Panc1 (cell line): ENCODE measurements around the gene CFAP74. TPM values are rescaled to one million over a fixed set of nuclear protein-coding genes. Genes with fewer than 3 reads are reported as not detected.
"Not testable (repeated sequence)": the region's sequence is repeated elsewhere in the genome, so short reads cannot be mapped to it uniquely, and the experiment has no call there.

Experiments used
- ATAC-seq: fragments of 200-7000 bp; cut with Tn5 transposase; 2 replicates; pipeline ENCODE4 v1.9.1; 2020; ENCODE audit warnings: mild to moderate bottlenecking, moderate library complexity
- BruUV-seq: library from RNA; stranded (reverse); fragments of 400-500 nt; replicated peaks from 2 replicates; lab custom pipeline; 2021; lab: Mats Ljungman, UMichigan
- CTCF ChIA-PET: fragments of 300-600 bp; sonication (Branson Sonifier 250); formaldehyde crosslinking; loops from one replicate; lab custom pipeline; 2022; ENCODE audit warnings: antibody characterized with exemption; lab: Charles Lee
- POLR2A ChIA-PET: fragments of 300-600 bp; sonication (Branson Sonifier 250); formaldehyde crosslinking; loops from one replicate; lab custom pipeline; 2022; ENCODE audit warnings: antibody characterized with exemption; lab: Charles Lee
- DNase-seq: peaks from one replicate; pipeline ENCODE4 v3.0.0-alpha.2; 2010; ENCODE audit warnings: low read depth, low spot score
- H3K27ac ChIP-seq: 2 replicates; pipeline ENCODE4 v1.5.1; 2011; ENCODE audit warnings: mild to moderate bottlenecking, low read length, inconsistent platforms
- H3K27me3 ChIP-seq: fragments of 200-500 bp; sonication (Bioruptor generic); 2 replicates; pipeline ENCODE4 v1.6.0; 2014; ENCODE audit warnings: low read length, inconsistent platforms; ENCODE audit not compliant: control insufficient read depth, insufficient read depth
- H3K36me3 ChIP-seq: fragments of 200-500 bp; sonication (Bioruptor generic); 2 replicates; pipeline ENCODE4 v1.5.1; 2014; ENCODE audit warnings: inconsistent platforms, mild to moderate bottlenecking, low read length, moderate library complexity; ENCODE audit not compliant: control insufficient read depth, insufficient read depth
- H3K4me1 ChIP-seq: 2 replicates; pipeline ENCODE4 v1.5.1; 2011; ENCODE audit warnings: inconsistent platforms, mild to moderate bottlenecking, low read length, moderate library complexity; ENCODE audit not compliant: control insufficient read depth, insufficient read depth
- H3K4me3 ChIP-seq, 2 experiments: 2 replicates each; pipeline ENCODE4 v1.5.1; 2011 to 2012; ENCODE audit warnings: low read depth in 2 of 2, low read length in 2 of 2, mild to moderate bottlenecking in 2 of 2, inconsistent platforms in 1 of 2, moderate library complexity in 1 of 2
- H3K9me3 ChIP-seq: fragments of 200-500 bp; sonication (Bioruptor generic); 2 replicates; pipeline ENCODE4 v1.5.1; 2014; ENCODE audit warnings: low read depth, mild to moderate bottlenecking, inconsistent platforms, low read length, moderate library complexity; ENCODE audit not compliant: control insufficient read depth, insufficient read depth
- POLR2AphosphoS5 ChIP-seq: IDR thresholded peaks from 2 replicates; pipeline ENCODE4 v1.6.1; 2012; ENCODE audit warnings: mild to moderate bottlenecking, low read depth, low read length, moderate library complexity
- SIN3A ChIP-seq: IDR thresholded peaks from 2 replicates; pipeline ENCODE4 v1.6.1; 2012; ENCODE audit warnings: low read depth, mild to moderate bottlenecking, low read length, moderate library complexity, borderline replicate concordance; ENCODE audit not compliant: insufficient read depth
- TCF7L2 ChIP-seq: IDR thresholded peaks from 2 replicates; pipeline ENCODE4 v1.6.1; 2011; ENCODE audit warnings: mild to moderate bottlenecking, low read depth, low read length, inconsistent platforms
- in situ Hi-C: cut with HindIII; loops from 2 replicates; pipeline ENCODE4 v1.10.0; 2016; ENCODE audit warnings: low sequenced_read_pairs, low pct_unique_long_range_greater_than_20kb
- intact Hi-C: fragments of 100-400 bp; cut with micrococcal nuclease; formaldehyde crosslinking; loops from one replicate; pipeline ENCODE4 v1.10.0; 2022; ENCODE audit not compliant: unreplicated experiment
- total RNA-seq: library from RNA; stranded (reverse); gene quantifications from one replicate; pipeline ENCODE4 v1.2.1, GENCODE V29; 2021; ENCODE audit not compliant: unreplicated experiment
- TF ChIP-seq, protein P1 (sequence below): fragments of 450-650 bp; IDR thresholded peaks from 2 replicates; pipeline ENCODE4 v1.5.1; 2017; ENCODE audit warnings: mild to moderate bottlenecking
- TF ChIP-seq, protein P2 (sequence below), 2 experiments: IDR thresholded peaks; 2 replicates each; pipeline ENCODE4 v1.6.1; 2011 to 2012; ENCODE audit warnings: low read depth in 2 of 2, control low read depth in 1 of 2, low read length in 1 of 2, mild to moderate bottlenecking in 1 of 2, moderate library complexity in 1 of 2; ENCODE audit not compliant: insufficient read depth in 1 of 2

CFAP74 gene
- total RNA-seq, 1 experiment from 2014 or later = not detected

DNA sequence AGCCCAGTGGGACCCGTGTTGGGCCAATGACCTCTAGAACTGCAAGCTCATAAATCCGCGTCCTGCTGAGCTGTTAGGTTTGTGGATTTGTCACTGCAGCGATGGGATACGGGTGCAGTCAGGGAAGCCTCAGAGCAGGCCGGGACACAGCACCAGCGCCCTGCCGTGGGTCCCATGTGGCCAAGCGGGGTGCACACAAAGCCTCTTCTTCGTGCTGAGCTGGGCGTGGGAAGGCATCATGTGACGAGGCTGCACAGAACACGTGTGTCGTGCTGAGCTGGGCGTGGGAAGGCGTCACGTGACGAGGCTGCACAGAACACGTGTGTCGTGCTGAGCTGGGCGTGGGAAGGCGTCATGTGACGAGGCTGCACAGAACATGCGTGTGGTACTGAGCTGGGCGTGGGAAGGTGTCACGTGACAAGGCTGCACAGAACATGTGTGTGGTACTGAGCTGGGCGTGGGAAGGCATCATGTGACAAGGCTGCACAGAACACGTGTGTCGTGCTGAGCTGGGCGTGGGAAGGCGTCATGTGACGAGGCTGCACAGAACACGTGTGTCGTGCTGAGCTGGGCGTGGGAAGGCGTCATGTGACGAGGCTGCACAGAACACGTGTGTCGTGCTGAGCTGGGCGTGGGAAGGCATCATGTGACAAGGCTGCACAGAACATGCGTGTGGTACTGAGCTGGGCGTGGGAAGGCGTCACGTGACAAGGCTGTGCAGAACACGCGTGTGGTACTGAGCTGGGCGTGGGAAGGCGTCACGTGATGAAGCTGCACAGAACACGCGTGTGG, 24.7 kb downstream of the CFAP74 start:
- POLR2A ChIA-PET, H3K27ac ChIP-seq, H3K27me3 ChIP-seq, H3K9me3 ChIP-seq, in situ Hi-C loops, BruUV-seq, H3K4me3 ChIP-seq, CTCF ChIA-PET, intact Hi-C loops, H3K4me1 ChIP-seq, DNase-seq, H3K36me3 ChIP-seq, ATAC-seq: not testable (repeated sequence)

DNA sequence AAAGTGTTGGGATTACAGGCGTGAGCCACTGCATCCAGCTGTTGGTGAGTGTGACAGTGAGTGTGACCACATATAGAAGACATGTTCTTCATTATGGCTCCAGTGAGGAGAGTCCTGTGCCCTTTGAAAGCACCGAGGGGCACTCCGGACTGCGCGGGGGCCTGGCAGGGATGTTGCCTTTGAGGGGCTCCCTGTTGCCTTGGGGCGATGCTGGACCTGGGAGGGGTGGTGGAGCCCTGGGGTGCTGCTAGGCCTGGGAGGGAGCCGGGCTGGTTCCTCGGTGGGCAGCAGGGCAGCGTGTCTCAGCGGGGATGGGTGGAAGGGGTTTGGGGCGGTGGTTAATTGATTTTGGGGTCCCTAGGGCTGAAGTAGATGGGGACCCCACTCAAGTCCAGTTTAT, 25.5 kb downstream of the CFAP74 start:
- Histone ChIP-seq H3K9me3 (no peaks in the 10 kb centered on the region), H3K4me1 (no peaks in the 10 kb centered on the region), H3K4me3 (no peak overlapping the region), H3K36me3 (no peaks in the 10 kb centered on the region), H3K27me3 (no peaks in the 10 kb centered on the region), H3K27ac (no peak overlapping the region)
- POLR2A ChIA-PET = no interaction called here
- TF ChIP-seq, protein P1, sequence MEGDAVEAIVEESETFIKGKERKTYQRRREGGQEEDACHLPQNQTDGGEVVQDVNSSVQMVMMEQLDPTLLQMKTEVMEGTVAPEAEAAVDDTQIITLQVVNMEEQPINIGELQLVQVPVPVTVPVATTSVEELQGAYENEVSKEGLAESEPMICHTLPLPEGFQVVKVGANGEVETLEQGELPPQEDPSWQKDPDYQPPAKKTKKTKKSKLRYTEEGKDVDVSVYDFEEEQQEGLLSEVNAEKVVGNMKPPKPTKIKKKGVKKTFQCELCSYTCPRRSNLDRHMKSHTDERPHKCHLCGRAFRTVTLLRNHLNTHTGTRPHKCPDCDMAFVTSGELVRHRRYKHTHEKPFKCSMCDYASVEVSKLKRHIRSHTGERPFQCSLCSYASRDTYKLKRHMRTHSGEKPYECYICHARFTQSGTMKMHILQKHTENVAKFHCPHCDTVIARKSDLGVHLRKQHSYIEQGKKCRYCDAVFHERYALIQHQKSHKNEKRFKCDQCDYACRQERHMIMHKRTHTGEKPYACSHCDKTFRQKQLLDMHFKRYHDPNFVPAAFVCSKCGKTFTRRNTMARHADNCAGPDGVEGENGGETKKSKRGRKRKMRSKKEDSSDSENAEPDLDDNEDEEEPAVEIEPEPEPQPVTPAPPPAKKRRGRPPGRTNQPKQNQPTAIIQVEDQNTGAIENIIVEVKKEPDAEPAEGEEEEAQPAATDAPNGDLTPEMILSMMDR = no peak
- TF ChIP-seq POLR2AphosphoS5 = no peak
- no peak for TF ChIP-seq TCF7L2
- TF ChIP-seq, protein P2, sequence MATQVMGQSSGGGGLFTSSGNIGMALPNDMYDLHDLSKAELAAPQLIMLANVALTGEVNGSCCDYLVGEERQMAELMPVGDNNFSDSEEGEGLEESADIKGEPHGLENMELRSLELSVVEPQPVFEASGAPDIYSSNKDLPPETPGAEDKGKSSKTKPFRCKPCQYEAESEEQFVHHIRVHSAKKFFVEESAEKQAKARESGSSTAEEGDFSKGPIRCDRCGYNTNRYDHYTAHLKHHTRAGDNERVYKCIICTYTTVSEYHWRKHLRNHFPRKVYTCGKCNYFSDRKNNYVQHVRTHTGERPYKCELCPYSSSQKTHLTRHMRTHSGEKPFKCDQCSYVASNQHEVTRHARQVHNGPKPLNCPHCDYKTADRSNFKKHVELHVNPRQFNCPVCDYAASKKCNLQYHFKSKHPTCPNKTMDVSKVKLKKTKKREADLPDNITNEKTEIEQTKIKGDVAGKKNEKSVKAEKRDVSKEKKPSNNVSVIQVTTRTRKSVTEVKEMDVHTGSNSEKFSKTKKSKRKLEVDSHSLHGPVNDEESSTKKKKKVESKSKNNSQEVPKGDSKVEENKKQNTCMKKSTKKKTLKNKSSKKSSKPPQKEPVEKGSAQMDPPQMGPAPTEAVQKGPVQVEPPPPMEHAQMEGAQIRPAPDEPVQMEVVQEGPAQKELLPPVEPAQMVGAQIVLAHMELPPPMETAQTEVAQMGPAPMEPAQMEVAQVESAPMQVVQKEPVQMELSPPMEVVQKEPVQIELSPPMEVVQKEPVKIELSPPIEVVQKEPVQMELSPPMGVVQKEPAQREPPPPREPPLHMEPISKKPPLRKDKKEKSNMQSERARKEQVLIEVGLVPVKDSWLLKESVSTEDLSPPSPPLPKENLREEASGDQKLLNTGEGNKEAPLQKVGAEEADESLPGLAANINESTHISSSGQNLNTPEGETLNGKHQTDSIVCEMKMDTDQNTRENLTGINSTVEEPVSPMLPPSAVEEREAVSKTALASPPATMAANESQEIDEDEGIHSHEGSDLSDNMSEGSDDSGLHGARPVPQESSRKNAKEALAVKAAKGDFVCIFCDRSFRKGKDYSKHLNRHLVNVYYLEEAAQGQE (IDR thresholded peaks at IDR 0.05; ENCODE audit: insufficient read depth in 1 of 2, low read depth in 2 of 2, low read length in 1 of 2) = no peak
- no peak for TF ChIP-seq SIN3A
- CTCF ChIA-PET = no interaction called here
- DNase-seq (no peak), ATAC-seq (no peak)
- in situ Hi-C loops (no loop called here), intact Hi-C loops (no loop called here)
- BruUV-seq = no TSS peak

DNA sequence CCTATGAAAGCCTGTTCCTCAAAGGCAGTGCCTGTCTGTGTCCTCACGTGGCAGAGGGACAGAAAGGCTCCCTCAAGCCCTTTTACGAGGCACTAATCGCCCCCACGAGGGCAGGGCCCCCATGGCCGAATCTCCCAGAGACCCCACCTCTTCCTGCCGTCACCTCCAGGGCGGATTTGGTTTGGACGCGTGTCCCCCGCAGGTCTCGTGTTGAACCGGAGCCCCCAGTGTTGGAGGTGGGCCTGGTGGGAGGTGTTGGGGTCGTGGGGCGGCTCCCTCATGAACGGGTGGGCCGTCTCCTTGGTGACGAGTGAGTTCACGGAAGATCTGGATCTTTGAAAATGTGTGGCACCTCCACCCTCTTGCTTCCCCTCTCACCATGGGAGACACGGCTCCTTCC, 27.6 kb downstream of the CFAP74 start:
- no TSS peak for BruUV-seq
- Histone ChIP-seq H3K36me3 (no peaks in the 10 kb centered on the region), H3K27me3 (no peaks in the 10 kb centered on the region), H3K9me3 (no peaks in the 10 kb centered on the region), H3K27ac (no peak overlapping the region), H3K4me1 (no peaks in the 10 kb centered on the region), H3K4me3 (no peak overlapping the region)
- TF ChIP-seq SIN3A = no peak
- TF ChIP-seq TCF7L2 = no peak
- TF ChIP-seq, protein P1 = no peak
- TF ChIP-seq POLR2AphosphoS5 = no peak
- TF ChIP-seq, protein P2 (IDR thresholded peaks at IDR 0.05; ENCODE audit: insufficient read depth in 1 of 2, low read depth in 2 of 2, low read length in 1 of 2) = no peak
- no peak for ATAC-seq
- ChIA-PET POLR2A (no interaction called here), CTCF (no interaction called here)
- in situ Hi-C loops (no loop called here), intact Hi-C loops (no loop called here)
- no peak for DNase-seq
